ENCODE measurements around the gene CLMP. TPM values are rescaled to one million over a fixed set of nuclear protein-coding genes. Genes with fewer than 3 reads are reported as not detected.

CLMP gene
- total and polyA plus RNA-seq, 9 of the 15 experiments (the other 6 are each of a cell fraction or from before 2014, with no cell fraction given) = 0.02 to 0.15 (median 0.03) TPM; not detected in 6

DNA sequence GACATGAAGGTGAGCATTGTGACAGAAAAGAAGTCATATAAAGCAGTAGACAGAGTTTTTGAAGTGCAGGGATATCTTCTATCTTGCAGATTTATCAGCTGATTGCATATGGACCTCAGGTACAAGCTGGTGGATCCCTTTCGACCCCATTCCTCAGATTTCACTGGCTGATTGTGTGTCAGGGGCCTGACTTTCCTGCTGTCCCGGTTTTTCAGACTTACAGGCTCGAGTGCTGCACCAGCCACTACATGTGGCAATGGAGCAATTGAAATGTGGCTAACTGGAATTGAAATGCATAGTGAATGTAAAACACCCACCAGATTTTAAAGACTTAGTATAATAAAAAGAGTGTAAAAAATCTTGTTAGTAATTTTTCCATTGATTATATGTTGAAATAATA lies 50.3 kb downstream of the CLMP start:
- Histone ChIP-seq H3K4me1 (replicated peaks in 1 of 2; ENCODE audit: control insufficient read depth in 2 of 2, insufficient read depth in 2 of 2, low read length in 2 of 2) (no peaks in the 10 kb centered on the region), H3K27ac (ENCODE audit: extremely low read depth, low read depth, low read length) (no peak overlapping the region), H3K4me2 (ENCODE audit: insufficient read depth, low read length) (no peak overlapping the region), H2AFZ (ENCODE audit: low read depth, low read length) (no peak overlapping the region), H3K9me1 (ENCODE audit: control insufficient read depth, insufficient read depth, low read length) (no peaks in the 10 kb centered on the region), H3K36me3 (ENCODE audit: control insufficient read depth, insufficient read depth, low read length) (no peaks in the 10 kb centered on the region), H4K20me1 (replicated peaks; ENCODE audit: control insufficient read depth, insufficient read depth, low read length) (no peaks in the 10 kb centered on the region), H3K9ac (ENCODE audit: insufficient read depth in 1 of 2, low read depth in 2 of 2, low read length in 2 of 2) (no peak overlapping the region), H3K9me3 (replicated peaks; ENCODE audit: control insufficient read depth, insufficient read depth, low read depth, low read length) (no peaks in the 10 kb centered on the region), H3K4me3 (no peak overlapping the region), H3K79me2 (ENCODE audit: control insufficient read depth, insufficient read depth, low read length) (no peaks in the 10 kb centered on the region), H3K27me3 (ENCODE audit: control insufficient read depth in 2 of 2, insufficient read depth in 2 of 2, low read length in 2 of 2) (peaks cover 15 to 51% of the 10 kb centered on the region in 2 experiments; a peak in 4 of 5 replicates)
- TF ChIP-seq ZNF316 (IDR thresholded peaks at IDR 0.05) (no peak), ZNF41 (CRISPR knock-in tag; conservative IDR thresholded peaks at IDR 0.05) (no peak), CBFA2T3 (IDR thresholded peaks at IDR 0.05) (no peak), FOXK2 (conservative IDR thresholded peaks at IDR 0.05 in 1 of 2, IDR thresholded peaks at IDR 0.05 in 1 of 2; ENCODE audit: low read depth in 2 of 2) (no peak), ELF4 (CRISPR knock-in tag; IDR thresholded peaks at IDR 0.05) (no peak), SNIP1 (IDR thresholded peaks at IDR 0.05; ENCODE audit: low read depth) (no peak), ETV6 (IDR thresholded peaks at IDR 0.05; ENCODE audit: borderline replicate concordance in 1 of 2, low read depth in 2 of 2, low read length in 1 of 2) (no peak), ETV6 (CRISPR knock-in tag; IDR thresholded peaks at IDR 0.05; ENCODE audit: borderline replicate concordance) (no peak)
- TF ChIP-seq, protein P1, sequence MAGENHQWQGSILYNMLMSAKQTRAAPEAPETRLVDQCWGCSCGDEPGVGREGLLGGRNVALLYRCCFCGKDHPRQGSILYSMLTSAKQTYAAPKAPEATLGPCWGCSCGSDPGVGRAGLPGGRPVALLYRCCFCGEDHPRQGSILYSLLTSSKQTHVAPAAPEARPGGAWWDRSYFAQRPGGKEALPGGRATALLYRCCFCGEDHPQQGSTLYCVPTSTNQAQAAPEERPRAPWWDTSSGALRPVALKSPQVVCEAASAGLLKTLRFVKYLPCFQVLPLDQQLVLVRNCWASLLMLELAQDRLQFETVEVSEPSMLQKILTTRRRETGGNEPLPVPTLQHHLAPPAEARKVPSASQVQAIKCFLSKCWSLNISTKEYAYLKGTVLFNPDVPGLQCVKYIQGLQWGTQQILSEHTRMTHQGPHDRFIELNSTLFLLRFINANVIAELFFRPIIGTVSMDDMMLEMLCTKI (IDR thresholded peaks at IDR 0.05; ENCODE audit: partially characterized antibody) = no peak
- TF ChIP-seq, protein P2, sequence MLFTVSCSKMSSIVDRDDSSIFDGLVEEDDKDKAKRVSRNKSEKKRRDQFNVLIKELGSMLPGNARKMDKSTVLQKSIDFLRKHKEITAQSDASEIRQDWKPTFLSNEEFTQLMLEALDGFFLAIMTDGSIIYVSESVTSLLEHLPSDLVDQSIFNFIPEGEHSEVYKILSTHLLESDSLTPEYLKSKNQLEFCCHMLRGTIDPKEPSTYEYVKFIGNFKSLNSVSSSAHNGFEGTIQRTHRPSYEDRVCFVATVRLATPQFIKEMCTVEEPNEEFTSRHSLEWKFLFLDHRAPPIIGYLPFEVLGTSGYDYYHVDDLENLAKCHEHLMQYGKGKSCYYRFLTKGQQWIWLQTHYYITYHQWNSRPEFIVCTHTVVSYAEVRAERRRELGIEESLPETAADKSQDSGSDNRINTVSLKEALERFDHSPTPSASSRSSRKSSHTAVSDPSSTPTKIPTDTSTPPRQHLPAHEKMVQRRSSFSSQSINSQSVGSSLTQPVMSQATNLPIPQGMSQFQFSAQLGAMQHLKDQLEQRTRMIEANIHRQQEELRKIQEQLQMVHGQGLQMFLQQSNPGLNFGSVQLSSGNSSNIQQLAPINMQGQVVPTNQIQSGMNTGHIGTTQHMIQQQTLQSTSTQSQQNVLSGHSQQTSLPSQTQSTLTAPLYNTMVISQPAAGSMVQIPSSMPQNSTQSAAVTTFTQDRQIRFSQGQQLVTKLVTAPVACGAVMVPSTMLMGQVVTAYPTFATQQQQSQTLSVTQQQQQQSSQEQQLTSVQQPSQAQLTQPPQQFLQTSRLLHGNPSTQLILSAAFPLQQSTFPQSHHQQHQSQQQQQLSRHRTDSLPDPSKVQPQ (CRISPR knock-in tag; IDR thresholded peaks at IDR 0.05; ENCODE audit: borderline replicate concordance) = no peak
- TF ChIP-seq, protein P3, sequence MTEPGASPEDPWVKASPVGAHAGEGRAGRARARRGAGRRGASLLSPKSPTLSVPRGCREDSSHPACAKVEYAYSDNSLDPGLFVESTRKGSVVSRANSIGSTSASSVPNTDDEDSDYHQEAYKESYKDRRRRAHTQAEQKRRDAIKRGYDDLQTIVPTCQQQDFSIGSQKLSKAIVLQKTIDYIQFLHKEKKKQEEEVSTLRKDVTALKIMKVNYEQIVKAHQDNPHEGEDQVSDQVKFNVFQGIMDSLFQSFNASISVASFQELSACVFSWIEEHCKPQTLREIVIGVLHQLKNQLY (CRISPR knock-in tag; conservative IDR thresholded peaks at IDR 0.05) = no peak
- POLR2A ChIA-PET = interaction anchor here (0.6 kb wide), 1 partner anchor 102 kb away, joined by 3 read pairs; no protein-coding TSS in a partner anchor
- in situ Hi-C loops (cut with MboI) (no loop called here), intact Hi-C loops (cut with micrococcal nuclease) (no loop called here)
- ATAC-seq (no peak), DNase-seq (ENCODE audit: extremely low read depth in 1 of 4, low spot score in 3 of 4) (no peak), FAIRE-seq (no peak)
- 0% methylated on average over 3 of the region's 3 CpGs for WGBS (ENCODE audit: insufficient coverage, low coverage, missing lambda C conversion rate)
- no TSS peak for BruUV-seq (replicated peaks)
- CTCF ChIA-PET (ENCODE audit: low intra/inter-chr PET ratio) = no interaction called here

Measured in K562 (cell line).